OCI-LY3 (cell line): Measurements from ENCODE around the gene HTR2B.

Source experiments
- H2AFZ ChIP-seq: fragments of 200-600, 300-600 bp; shearing (Covaris generic); 2 replicates; pipeline ENCODE4 v1.6.0; 2014; ENCODE audit warnings: antibody characterized with exemption, low read depth, low read length
- H3K27ac ChIP-seq: fragments of 200-600, 300-600 bp; sonication (generic); 2 replicates; pipeline ENCODE4 v1.5.1; 2014; ENCODE audit warnings: mild to moderate bottlenecking, low read length, moderate library complexity, mixed read lengths
- H3K27me3 ChIP-seq: fragments of 200-600, 300-600 bp; sonication (generic); 2 replicates; pipeline ENCODE4 v1.6.1; 2014; ENCODE audit warnings: low read depth, low read length, mixed read lengths
- H3K36me3 ChIP-seq: fragments of 200-600, 300-600 bp; sonication (generic); replicated peaks from 2 replicates; pipeline ENCODE3; 2014; ENCODE audit warnings: low read depth, low read length, mixed read lengths
- H3K4me1 ChIP-seq: fragments of 300-600, 200-600 bp; sonication (generic); 2 replicates; pipeline ENCODE4 v1.6.1; 2014; ENCODE audit warnings: low read length, mixed read lengths
- H3K4me2 ChIP-seq: fragments of 200-600, 300-600 bp; sonication (generic); 2 replicates; pipeline ENCODE4 v1.6.1; 2014; ENCODE audit warnings: low read length, mixed read lengths
- H3K4me3 ChIP-seq: fragments of 300-600, 200-600 bp; sonication (generic); 2 replicates; pipeline ENCODE4 v1.5.1; 2014; ENCODE audit warnings: antibody characterized with exemption, mild to moderate bottlenecking, low read length, moderate library complexity
- H3K79me2 ChIP-seq: fragments of 300-600, 200-600 bp; shearing (Covaris generic); 2 replicates; pipeline ENCODE4 v1.6.1; 2014; ENCODE audit warnings: mild to moderate bottlenecking, low read length, mixed read lengths
- H3K9ac ChIP-seq: fragments of 300-600, 200-600 bp; shearing (Covaris generic); 2 replicates; pipeline ENCODE4 v1.6.0; 2014; ENCODE audit warnings: mild to moderate bottlenecking, low read length, moderate library complexity
- H3K9me3 ChIP-seq: fragments of 200-600, 300-600 bp; shearing (Covaris generic); 2 replicates; pipeline ENCODE4 v1.6.1; 2014; ENCODE audit warnings: low read length, mixed read lengths; ENCODE audit not compliant: insufficient read depth
- H4K20me1 ChIP-seq: fragments of 200-600, 300-600 bp; sonication (generic); 2 replicates; pipeline ENCODE4 v1.6.1; 2016; ENCODE audit warnings: low read length, mixed read lengths; ENCODE audit not compliant: insufficient read depth
- EZH2phosphoT487 ChIP-seq: fragments of 200-600 bp; shearing (Covaris generic); IDR thresholded peaks from 2 replicates; pipeline ENCODE4 v1.6.1; 2018; ENCODE audit warnings: antibody characterized with exemption, mixed run types, low read depth
- TF ChIP-seq, protein P1 (sequence below): fragments of 200-600, 300-600 bp; sonication (generic); IDR thresholded peaks from 2 replicates; pipeline ENCODE4 v1.5.1; 2014; ENCODE audit warnings: antibody characterized with exemption, low read length, low read depth

The HTR2B gene

DNA sequence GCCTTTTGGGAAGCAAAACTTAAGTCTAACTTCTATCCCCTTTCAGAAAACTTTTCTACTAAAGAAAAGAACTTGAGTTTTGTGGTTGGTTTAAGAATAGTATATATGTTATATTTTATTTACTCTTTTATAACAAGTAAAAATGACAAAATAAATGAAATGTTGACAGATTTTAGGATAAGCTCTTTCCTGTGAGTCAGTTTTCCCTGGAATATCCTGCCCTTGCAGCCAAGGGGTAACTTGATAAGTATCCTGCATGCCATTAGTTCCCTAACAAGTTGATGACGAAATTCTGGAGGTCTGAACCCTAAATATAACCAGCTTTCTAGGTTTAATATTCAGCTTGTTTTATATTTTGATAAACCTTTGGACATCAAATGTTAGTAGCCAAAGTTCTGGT lies 7.3 kb upstream of the HTR2B start:
- Histone ChIP-seq H3K4me2 (no peak overlapping the region), H3K79me2 (0 out of 2 replicates have a peak, but pooled peaks cover 3% of the 10 kb centered on the region), H3K9me3 (no peaks in the 10 kb centered on the region), H3K27me3 (no peaks in the 10 kb centered on the region), H3K9ac (no peak overlapping the region), H4K20me1 (no peaks in the 10 kb centered on the region), H3K4me1 (peaks cover 9% of the 10 kb centered on the region), H3K36me3 (no peaks in the 10 kb centered on the region), H3K4me3 (no peak overlapping the region), H2AFZ (no peak overlapping the region), H3K27ac (no peak overlapping the region)
- TF ChIP-seq, protein P1, sequence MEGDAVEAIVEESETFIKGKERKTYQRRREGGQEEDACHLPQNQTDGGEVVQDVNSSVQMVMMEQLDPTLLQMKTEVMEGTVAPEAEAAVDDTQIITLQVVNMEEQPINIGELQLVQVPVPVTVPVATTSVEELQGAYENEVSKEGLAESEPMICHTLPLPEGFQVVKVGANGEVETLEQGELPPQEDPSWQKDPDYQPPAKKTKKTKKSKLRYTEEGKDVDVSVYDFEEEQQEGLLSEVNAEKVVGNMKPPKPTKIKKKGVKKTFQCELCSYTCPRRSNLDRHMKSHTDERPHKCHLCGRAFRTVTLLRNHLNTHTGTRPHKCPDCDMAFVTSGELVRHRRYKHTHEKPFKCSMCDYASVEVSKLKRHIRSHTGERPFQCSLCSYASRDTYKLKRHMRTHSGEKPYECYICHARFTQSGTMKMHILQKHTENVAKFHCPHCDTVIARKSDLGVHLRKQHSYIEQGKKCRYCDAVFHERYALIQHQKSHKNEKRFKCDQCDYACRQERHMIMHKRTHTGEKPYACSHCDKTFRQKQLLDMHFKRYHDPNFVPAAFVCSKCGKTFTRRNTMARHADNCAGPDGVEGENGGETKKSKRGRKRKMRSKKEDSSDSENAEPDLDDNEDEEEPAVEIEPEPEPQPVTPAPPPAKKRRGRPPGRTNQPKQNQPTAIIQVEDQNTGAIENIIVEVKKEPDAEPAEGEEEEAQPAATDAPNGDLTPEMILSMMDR = no peak
- TF ChIP-seq EZH2phosphoT487 = no peak

DNA sequence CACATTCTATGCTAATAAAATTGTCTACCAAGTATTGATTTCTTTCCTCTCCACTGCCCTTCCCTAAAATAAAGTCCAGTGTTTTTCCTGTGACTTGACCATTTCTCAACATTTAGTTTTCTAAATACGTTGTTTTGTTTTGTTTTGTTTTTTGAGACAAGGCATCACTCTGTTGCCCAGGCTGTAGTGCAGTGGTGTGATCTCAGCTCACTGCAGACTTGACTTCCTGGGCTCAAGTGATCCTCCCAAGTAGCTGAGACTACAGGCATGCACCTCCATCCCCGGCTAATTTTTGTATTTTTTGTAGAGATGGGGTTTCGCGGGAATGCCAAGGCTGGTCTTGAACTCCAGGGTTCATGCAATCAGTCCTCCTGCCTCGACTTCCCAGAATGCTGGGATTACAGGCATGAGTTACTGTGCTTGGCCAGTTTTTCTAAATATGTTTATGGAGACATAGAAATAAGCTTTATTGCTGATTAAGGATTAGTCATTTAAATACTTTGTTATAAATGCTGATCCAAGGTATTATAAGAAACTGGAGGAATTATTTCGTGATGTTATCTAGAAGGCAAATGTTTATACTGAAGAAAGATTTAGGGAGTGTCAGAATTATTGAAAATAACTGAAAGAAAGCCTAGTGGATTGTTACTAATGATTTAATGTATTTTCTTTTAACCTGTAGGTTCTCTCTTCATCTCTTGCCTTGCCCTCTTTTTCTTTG lies 5.7 kb upstream of the HTR2B start:
- H3K27me3 ChIP-seq = no peaks in the 10 kb centered on the region
- H3K4me1 ChIP-seq = peaks cover 6% of the 10 kb centered on the region
- 0 out of 2 replicates have a peak, but pooled peaks cover 3% of the 10 kb centered on the region for H3K79me2 ChIP-seq
- no peaks in the 10 kb centered on the region for H3K36me3 ChIP-seq
- no peak overlapping the region for H3K27ac ChIP-seq
- H2AFZ ChIP-seq = no peak overlapping the region
- H4K20me1 ChIP-seq = no peaks in the 10 kb centered on the region
- no peaks in the 10 kb centered on the region for H3K9me3 ChIP-seq
- H3K9ac ChIP-seq = no peak overlapping the region
- no peak overlapping the region for H3K4me3 ChIP-seq
- H3K4me2 ChIP-seq = no peak overlapping the region
- TF ChIP-seq, protein P1 = no peak
- no peak for TF ChIP-seq EZH2phosphoT487

DNA sequence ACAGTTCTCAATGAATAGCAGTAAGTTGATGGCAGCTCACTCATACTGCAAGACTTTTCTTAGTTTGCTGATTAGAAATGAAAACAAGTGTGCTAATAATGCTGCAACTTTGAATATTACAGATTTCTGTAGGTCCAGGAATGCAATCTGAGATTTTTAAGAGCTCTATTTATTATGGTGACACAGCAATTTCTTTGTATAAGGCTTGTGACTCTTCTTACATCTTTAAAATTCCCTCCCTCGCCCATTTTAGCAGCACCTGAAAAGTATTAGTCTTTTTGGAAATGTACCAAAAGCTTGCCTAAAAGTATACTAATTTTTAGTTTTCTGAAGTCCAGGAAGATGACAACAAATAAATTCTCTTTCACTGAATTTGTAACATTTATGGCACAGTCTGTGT lies 4.4 kb upstream of the HTR2B start:
- Histone ChIP-seq H3K27ac (no peak overlapping the region), H3K36me3 (no peaks in the 10 kb centered on the region), H3K4me3 (no peak overlapping the region), H4K20me1 (no peaks in the 10 kb centered on the region), H3K4me1 (peaks cover 11% of the 10 kb centered on the region), H3K27me3 (no peaks in the 10 kb centered on the region), H3K9me3 (no peaks in the 10 kb centered on the region), H3K4me2 (no peak overlapping the region), H3K79me2 (0 out of 2 replicates have a peak, but pooled peaks cover 3% of the 10 kb centered on the region), H2AFZ (no peak overlapping the region), H3K9ac (no peak overlapping the region)
- TF ChIP-seq, protein P1 = no peak
- TF ChIP-seq EZH2phosphoT487 = no peak

DNA sequence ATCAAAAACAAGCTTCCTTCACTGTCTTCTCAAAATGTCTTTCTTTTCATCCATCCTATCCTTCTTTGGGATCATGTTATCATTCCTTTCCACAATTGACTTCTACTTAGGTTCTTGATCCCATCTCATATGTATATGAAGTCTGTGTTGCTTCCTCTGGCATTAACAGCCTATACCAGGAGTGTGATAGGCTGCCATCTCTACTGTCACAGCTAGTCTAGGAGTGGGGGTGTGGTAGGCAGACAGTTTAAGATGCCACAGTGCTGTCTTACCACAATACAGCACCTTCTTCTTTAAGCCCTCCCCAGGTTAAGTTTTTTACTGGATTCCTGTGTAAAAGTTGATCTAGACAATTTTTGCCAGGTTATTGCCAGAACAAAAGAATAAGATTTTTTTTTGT lies 3.7 kb upstream of the HTR2B start:
- Histone ChIP-seq H4K20me1 (no peaks in the 10 kb centered on the region), H2AFZ (no peak overlapping the region), H3K36me3 (no peaks in the 10 kb centered on the region), H3K4me3 (no peak overlapping the region), H3K4me2 (no peak overlapping the region), H3K27ac (no peak overlapping the region), H3K27me3 (no peaks in the 10 kb centered on the region), H3K4me1 (peaks cover 16% of the 10 kb centered on the region), H3K79me2 (0 out of 2 replicates have a peak, but pooled peaks cover 3% of the 10 kb centered on the region), H3K9ac (no peak overlapping the region), H3K9me3 (no peaks in the 10 kb centered on the region)
- TF ChIP-seq, protein P1 = no peak
- TF ChIP-seq EZH2phosphoT487 = no peak
